ENCODE data around the gene HDAC4.

HDAC4 gene

GRCh38 chr2:239226677-239227581, 173.9 kb downstream of the HDAC4 start:
- DNase-seq (ENCODE audit: low read depth in 1 of 2, low spot score in 1 of 2) = no peak

- no peak for DNase-seq (ENCODE audit: low read depth in 1 of 2, low spot score in 1 of 2)
Measured at GRCh38 chr2:239225871-239226561, 174.8 kb downstream of the HDAC4 start.

GRCh38 chr2:239225371-239225851, 175.4 kb downstream of the HDAC4 start:
- DNase-seq (ENCODE audit: low read depth in 1 of 2, low spot score in 1 of 2) = no peak

- no peak for DNase-seq (ENCODE audit: low read depth in 1 of 2, low spot score in 1 of 2)
Measured at GRCh38 chr2:239224955-239225354, 175.9 kb downstream of the HDAC4 start.

GRCh38 chr2:239224199-239224570, 176.6 kb downstream of the HDAC4 start:
- DNase-seq (ENCODE audit: low read depth in 1 of 2, low spot score in 1 of 2) = no peak

GRCh38 chr2:239223310-239224198, 177.3 kb downstream of the HDAC4 start:
- DNase-seq (ENCODE audit: low read depth in 1 of 2, low spot score in 1 of 2) = no peak

GRCh38 chr2:239222706-239223309, 178.0 kb downstream of the HDAC4 start:
- DNase-seq (ENCODE audit: low read depth in 1 of 2, low spot score in 1 of 2) = no peak

- no peak for DNase-seq (ENCODE audit: low read depth in 1 of 2, low spot score in 1 of 2)
Measured at GRCh38 chr2:239222312-239222660, 178.5 kb downstream of the HDAC4 start.

GRCh38 chr2:239220981-239221396, 179.8 kb downstream of the HDAC4 start:
- no peak for DNase-seq (ENCODE audit: low read depth in 1 of 2, low spot score in 1 of 2)

- no peak for DNase-seq (ENCODE audit: low read depth in 1 of 2, low spot score in 1 of 2)
Measured at GRCh38 chr2:239220341-239220740, 180.5 kb downstream of the HDAC4 start.

GRCh38 chr2:239216614-239217273, 184.1 kb downstream of the HDAC4 start:
- DNase-seq (ENCODE audit: low read depth in 1 of 2, low spot score in 1 of 2) = no peak

- DNase-seq (ENCODE audit: low read depth in 1 of 2, low spot score in 1 of 2) = no peak
Measured at GRCh38 chr2:239215988-239216613, 184.7 kb downstream of the HDAC4 start.

- DNase-seq (ENCODE audit: low read depth in 1 of 2, low spot score in 1 of 2) = no peak
Measured at GRCh38 chr2:239215136-239215925, 185.5 kb downstream of the HDAC4 start.

- no peak for DNase-seq (ENCODE audit: low read depth in 1 of 2, low spot score in 1 of 2)
Measured at GRCh38 chr2:239214725-239215124, 186.1 kb downstream of the HDAC4 start.

- DNase-seq (ENCODE audit: low read depth in 1 of 2, low spot score in 1 of 2) = no peak
Measured at GRCh38 chr2:239213643-239214101, 187.1 kb downstream of the HDAC4 start.

- DNase-seq (ENCODE audit: low read depth in 1 of 2, low spot score in 1 of 2) = no peak
Measured at GRCh38 chr2:239212929-239213642, 187.7 kb downstream of the HDAC4 start.

- DNase-seq (ENCODE audit: low read depth in 1 of 2, low spot score in 1 of 2) = no peak
Measured at GRCh38 chr2:239212121-239212928, 188.5 kb downstream of the HDAC4 start.

All from activated T-helper 1 cell treated with anti-CD3 and anti-CD28 coated beads, Interleukin-2, amount 50 U/mL, for 16 hours (primary cell).